Ishikawa (cell line): ENCODE data around the gene IMMP2L.

Experiments used
- CEBPB ChIP-seq: IDR thresholded peaks from 2 replicates; pipeline ENCODE4 v1.6.1; 2012
- CREB1 ChIP-seq: IDR thresholded peaks from 2 replicates; pipeline ENCODE4 v1.6.1; 2012; ENCODE audit warnings: low read depth
- EGR1 ChIP-seq: IDR thresholded peaks from 2 replicates; pipeline ENCODE4 v1.6.1; 2012
- EP300 ChIP-seq: IDR thresholded peaks from 2 replicates; pipeline ENCODE4 v1.6.1; 2012; ENCODE audit warnings: borderline replicate concordance
- FOXM1 ChIP-seq: IDR thresholded peaks from 2 replicates; pipeline ENCODE4 v1.6.1; 2012; ENCODE audit warnings: low read depth, borderline replicate concordance
- MAX ChIP-seq: IDR thresholded peaks from 2 replicates; pipeline ENCODE4 v1.6.1; 2012
- NFIC ChIP-seq: IDR thresholded peaks from 2 replicates; pipeline ENCODE4 v1.6.1; 2012
- RAD21 ChIP-seq: IDR thresholded peaks from 2 replicates; pipeline ENCODE4 v1.6.1; 2012; ENCODE audit warnings: low read depth
- REST ChIP-seq: IDR thresholded peaks from 2 replicates; pipeline ENCODE4 v1.6.1; 2012; ENCODE audit warnings: low read depth, mild to moderate bottlenecking
- TAF1 ChIP-seq: IDR thresholded peaks from 2 replicates; pipeline ENCODE4 v1.6.1; 2012; ENCODE audit warnings: low read depth, mild to moderate bottlenecking
- TCF12 ChIP-seq: IDR thresholded peaks from 2 replicates; pipeline ENCODE4 v1.6.1; 2012; ENCODE audit warnings: low read depth
- TEAD4 ChIP-seq: IDR thresholded peaks from 2 replicates; pipeline ENCODE4 v1.6.1; 2012
- USF1 ChIP-seq: IDR thresholded peaks from 2 replicates; pipeline ENCODE4 v1.6.1; 2012
- YY1 ChIP-seq: IDR thresholded peaks from 2 replicates; pipeline ENCODE4 v1.6.1; 2012; ENCODE audit warnings: low read depth
- ZBTB7A ChIP-seq: IDR thresholded peaks from 2 replicates; pipeline ENCODE4 v1.6.1; 2012; ENCODE audit warnings: low read depth

IMMP2L gene

DNA sequence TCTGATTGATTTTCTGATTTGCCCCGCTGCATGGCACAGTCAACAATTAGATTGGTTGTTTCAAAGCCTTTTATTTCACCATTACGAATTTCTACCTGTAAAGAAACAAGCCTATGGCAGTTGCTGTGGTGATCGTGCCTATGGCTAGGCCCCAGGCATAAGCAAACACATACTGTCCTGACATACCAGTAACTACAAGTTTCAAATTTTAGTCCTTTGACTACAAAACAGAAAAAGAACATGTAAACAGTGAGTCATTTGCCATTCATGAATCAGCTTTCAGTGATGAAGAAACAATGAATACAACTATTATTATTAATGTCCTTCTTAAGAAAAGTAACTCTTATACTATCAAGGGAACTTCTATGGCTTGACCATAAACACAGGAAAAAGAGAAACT, 639.4 kb downstream of the IMMP2L start:
- no peak for TF ChIP-seq USF1
- no peak for TF ChIP-seq YY1
- no peak for TF ChIP-seq TCF12
- no peak for TF ChIP-seq TEAD4
- no peak for TF ChIP-seq FOXM1
- no peak for TF ChIP-seq MAX
- TF ChIP-seq TAF1, result no peak
- TF ChIP-seq EP300, result no peak
- no peak for TF ChIP-seq REST
- TF ChIP-seq ZBTB7A, result no peak

DNA sequence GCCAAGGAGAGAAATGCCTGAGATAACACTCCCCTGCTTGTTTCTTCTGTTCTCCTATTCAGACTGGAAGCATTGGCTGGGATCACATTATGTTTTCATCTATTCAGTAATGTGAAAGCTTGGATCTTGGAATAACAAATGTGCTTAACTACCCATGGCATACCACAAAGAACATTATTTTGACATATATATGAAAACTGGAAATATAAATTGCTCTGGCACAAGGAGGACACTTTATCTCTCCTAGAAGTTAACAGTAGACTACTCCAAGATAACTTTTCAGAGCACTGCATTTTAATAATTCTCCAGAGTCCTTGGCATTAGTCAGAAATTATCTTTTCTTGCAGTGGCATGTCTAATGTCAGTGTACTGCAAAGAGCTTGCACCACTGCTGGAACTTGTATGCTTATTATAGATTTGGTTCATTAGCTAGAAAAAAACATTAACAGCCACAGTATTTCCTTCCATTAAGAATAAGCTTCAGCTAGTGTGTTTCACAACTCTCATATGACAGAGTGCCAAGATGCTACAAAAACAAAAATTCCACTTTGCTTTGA, 640.6 kb downstream of the IMMP2L start:
- no peak for TF ChIP-seq CEBPB
- no peak for TF ChIP-seq FOXM1
- TF ChIP-seq TAF1, result no peak
- no peak for TF ChIP-seq MAX
- TF ChIP-seq REST, result no peak
- no peak for TF ChIP-seq YY1
- no peak for TF ChIP-seq TCF12

DNA sequence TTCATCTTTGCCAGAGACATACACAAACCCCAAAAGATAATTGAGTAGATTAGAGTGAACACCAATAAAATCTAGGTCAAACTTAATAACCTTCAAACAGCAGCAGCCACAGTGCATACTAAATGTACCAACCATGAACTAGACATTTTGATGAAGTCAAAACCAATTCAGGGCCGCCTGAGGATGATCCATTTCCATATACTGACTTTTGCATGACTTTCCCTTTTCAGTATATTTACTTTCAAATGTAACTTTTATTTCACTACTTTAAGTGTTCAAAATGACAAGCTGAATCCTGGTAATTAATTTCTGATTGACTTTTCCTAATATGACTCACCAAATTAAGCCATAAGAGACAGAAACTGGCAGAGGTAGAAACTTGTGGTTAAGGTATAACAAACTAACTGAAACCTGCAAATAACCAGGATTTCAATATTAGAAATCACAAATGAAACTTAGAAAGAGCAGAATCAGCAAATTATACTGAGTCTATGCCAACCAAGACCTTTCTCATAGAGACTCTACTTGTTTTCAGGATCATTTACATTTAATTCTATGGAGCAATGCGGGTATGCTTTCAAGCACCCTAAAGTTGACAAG, 643.2 kb downstream of the IMMP2L start:
- TF ChIP-seq CREB1, result no peak

DNA sequence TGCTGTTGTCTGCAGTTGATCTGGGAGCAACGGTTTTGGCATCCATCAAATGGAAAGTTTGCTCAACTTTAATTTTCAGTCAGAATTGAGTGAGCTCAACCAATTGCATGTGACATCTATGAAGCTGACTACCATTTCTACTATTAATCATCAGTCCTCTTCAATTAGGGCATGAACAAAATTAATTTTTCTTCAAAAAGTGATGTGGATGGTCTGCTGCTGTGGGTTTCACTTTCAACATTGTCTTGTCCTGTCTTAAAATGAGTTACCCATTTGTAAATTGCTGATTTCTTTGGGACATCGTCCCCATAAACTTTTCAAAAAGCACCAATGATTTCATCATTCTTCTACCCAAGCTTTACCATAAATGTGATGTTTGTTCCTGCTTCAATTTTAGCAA, 648.0 kb downstream of the IMMP2L start:
- TF ChIP-seq REST (no peak), ZBTB7A (no peak), CEBPB (no peak), MAX (no peak), YY1 (no peak), TAF1 (no peak), RAD21 (no peak), TEAD4 (no peak), EP300 (no peak), NFIC (no peak), EGR1 (no peak), CREB1 (no peak), TCF12 (no peak), FOXM1 (no peak), USF1 (no peak)

- no peak for TF ChIP-seq NFIC
- TF ChIP-seq TAF1, result no peak
- no peak for TF ChIP-seq FOXM1
- TF ChIP-seq TEAD4, result no peak
- no peak for TF ChIP-seq TCF12
Observed at GRCh38 chr7:110911632-110912031, 650.7 kb downstream of the IMMP2L start.
